ENCODE results near the gene DLX3. TPM values are rescaled to one million over a fixed set of nuclear protein-coding genes. Genes with fewer than 3 reads are reported as not detected.

The DLX3 gene
- total RNA-seq, 1 donor: not detected

DNA sequence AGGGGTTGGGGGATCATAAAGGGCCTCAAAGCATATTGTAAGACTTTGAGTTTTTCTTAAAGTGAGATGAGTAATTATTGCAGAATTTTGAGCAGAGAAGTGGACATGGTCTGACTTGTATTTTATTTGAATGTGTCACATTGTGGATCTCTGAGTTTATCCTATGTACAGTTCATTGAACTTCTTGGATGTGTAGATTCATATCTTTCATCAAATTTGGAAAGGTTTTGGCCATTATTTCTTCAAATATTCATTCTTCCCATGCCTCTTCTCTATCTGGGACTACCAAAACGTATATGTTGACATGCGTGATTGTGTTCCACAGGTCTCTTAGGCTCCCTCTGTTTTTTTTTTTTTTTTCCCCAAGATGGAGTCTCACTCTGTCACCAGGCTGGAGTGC lies 14.3 kb upstream of the DLX3 start:
- no peak overlapping the region for H3K4me3 ChIP-seq (ENCODE audit: low read length)
- H3K9me3 ChIP-seq (ENCODE audit: low read depth, low read length): peaks cover 13% of the 10 kb centered on the region
- H3K4me1 ChIP-seq (ENCODE audit: insufficient read depth, low read length): no peaks in the 10 kb centered on the region
- H3K27me3 ChIP-seq (ENCODE audit: insufficient read depth, low read length): peaks cover 38% of the 10 kb centered on the region

DNA sequence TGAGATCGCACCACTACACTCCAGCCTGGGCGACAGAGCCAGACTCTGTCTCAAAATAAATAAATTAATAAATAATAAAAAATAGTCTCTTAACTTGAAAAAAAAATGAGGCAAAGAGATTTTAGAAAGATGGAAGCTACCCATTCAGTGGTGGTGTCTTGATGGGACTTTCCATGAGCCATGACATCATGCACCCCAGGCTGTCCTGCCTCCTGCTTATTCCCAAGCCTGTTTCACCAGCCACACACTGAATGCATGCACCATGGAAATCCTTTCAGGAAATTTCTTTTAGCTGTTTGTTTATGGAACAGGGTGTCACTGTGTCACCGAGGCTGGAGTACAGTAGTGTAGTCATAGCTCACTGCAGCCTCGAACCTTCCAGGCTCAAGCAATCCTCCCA lies 8.9 kb upstream of the DLX3 start:
- Histone ChIP-seq H3K4me3 (ENCODE audit: low read length) (no peak overlapping the region), H3K4me1 (ENCODE audit: insufficient read depth, low read length) (no peaks in the 10 kb centered on the region), H3K27me3 (ENCODE audit: insufficient read depth, low read length) (peaks cover 47% of the 10 kb centered on the region), H3K9me3 (ENCODE audit: low read depth, low read length) (no peaks in the 10 kb centered on the region)

DNA sequence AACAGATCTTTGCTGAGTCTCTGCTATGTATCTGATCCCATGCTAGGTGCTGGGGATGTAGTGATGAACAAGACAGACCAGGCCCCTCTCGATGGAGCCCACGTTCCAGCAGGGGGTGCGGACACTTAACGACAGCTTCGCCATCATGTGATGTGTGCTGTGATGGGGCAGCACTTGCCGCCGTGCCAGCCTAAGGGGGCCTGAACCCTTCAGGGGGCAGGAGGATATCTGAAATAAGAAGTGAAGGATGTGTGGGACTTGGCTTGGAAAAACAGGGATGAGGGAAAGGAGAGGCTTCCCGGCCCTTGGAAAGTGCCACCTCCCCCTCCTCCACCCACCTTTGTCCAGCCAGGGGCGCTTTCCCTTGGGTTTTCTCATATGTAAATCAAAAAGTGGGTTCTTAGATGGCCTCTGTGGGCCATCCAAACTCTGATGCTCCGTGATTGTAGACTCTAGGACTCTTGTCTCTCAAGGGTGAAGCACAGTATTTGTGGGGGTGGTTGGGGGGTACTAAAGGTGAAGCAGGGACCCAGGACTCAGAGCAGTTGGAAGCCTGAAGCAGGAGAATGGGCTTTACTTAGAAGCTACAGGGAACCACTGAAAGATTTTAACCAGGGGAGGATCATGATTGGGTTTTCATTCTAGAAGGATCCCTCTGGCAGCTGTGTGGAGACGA lies 4.0 kb upstream of the DLX3 start:
- Histone ChIP-seq H3K4me3 (ENCODE audit: low read length) (no peak overlapping the region), H3K27me3 (ENCODE audit: insufficient read depth, low read length) (peaks cover 71% of the 10 kb centered on the region), H3K4me1 (ENCODE audit: insufficient read depth, low read length) (peaks cover 27% of the 10 kb centered on the region), H3K9me3 (ENCODE audit: low read depth, low read length) (no peaks in the 10 kb centered on the region)

DNA sequence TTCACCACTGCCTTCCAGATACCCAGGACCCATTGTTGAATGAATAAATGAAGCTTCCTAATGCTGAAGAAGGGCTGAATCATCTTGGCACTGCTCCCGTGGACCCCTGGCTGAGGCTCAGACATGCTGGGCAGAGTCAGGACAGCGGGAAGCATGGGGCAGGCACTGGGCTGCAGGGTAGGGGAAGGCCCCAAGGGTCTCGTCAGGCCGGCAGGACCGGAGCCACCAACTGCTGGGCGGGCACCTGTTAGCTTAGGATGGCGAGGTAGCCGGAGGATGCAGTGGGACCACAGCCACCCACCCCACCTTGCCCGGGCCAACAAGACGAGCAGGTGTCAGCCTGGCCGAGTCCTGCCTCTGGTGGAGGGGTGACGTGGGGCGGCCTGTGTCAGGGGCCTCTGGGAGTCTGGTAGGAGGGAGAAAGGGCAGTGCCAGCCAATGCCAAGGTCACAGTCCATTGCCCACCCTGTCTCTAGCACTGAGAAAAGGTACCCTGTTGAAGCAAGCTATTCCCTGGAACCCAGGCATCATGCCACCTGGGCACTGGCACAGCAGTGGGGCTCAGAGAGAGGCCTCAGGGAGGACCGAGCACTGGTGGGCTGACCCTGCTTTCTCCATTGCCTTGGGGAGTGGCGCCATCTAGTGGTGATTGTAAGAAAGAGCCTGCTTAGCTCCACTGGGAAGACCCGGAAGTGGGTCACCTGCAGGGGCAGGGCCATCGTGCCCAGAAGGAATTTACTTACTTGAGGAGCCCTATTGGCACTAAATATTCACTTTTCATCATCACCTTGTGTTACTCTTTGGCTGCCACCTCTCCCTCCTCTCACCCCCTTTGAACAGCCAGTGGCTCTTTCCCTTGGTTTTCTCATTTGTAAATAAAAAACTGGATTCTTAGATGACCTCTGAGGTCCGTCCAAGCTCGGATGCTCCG lies 3.0 kb upstream of the DLX3 start:
- peaks cover 77% of the 10 kb centered on the region for H3K27me3 ChIP-seq (ENCODE audit: insufficient read depth, low read length)
- no peaks in the 10 kb centered on the region for H3K9me3 ChIP-seq (ENCODE audit: low read depth, low read length)
- H3K4me1 ChIP-seq (ENCODE audit: insufficient read depth, low read length): peaks cover 36% of the 10 kb centered on the region
- H3K4me3 ChIP-seq (ENCODE audit: low read length): no peak overlapping the region

DNA sequence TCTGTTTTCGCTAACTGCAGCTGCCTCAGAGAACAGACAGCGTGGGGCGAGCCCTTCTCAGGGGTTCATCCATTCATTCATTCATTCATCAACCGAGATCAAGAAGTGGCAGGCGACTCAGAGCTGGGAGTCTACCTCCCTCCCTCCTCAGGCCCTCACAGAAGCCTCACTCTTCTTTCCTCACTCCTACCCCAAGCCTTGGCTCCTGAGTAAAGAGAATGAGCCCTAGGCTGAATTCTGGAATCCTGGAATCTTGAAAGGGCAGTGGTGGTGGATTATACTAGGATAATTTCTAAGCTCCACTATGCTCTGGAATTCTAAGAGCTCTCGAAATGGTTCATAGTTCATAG lies 2.3 kb upstream of the DLX3 start:
- H3K4me1 ChIP-seq (ENCODE audit: insufficient read depth, low read length): peaks cover 39% of the 10 kb centered on the region
- H3K9me3 ChIP-seq (ENCODE audit: low read depth, low read length): no peaks in the 10 kb centered on the region
- H3K4me3 ChIP-seq (ENCODE audit: low read length): no peak overlapping the region
- H3K27me3 ChIP-seq (ENCODE audit: insufficient read depth, low read length): peaks cover 80% of the 10 kb centered on the region

DNA sequence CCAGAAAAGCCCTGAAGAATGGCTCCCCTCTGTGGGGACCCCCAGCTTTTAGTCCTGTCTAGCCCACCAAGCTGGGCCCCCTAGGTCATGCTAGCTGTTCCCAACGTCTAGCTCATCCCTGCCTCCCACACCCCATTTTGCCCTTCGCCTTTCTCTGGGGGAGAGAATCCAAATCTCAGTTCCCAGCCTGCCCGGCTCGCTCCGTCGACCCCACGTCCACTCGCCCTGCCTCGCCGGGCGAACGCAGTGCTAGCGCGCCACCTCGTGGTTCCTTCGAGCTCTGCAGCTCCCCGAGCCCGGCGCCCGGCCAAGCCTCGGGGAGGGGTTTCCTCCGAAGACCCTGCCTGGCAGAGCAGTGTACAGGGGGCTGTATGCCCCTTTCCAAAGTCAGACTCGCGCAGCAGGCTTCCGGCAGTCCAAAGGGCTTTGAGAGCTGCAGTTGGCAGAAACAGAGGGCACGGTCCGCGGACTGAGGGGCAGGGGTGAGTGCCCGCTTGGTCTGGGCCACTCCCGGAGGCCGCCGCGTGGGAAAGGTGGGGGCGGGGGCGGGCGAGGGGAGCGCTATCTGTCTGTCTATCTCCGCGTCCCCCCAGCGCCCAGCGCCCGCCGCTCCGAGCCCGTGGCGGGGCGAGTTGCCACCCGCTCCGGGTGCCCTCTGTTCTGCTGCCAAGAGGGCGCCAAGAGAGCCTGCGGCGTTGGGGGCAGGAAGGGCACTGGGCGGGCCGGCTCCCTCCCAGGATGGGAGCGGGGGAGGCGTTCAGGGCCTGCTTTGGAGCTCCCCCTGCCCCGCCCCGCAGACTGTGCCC lies 1.7 kb upstream of the DLX3 start:
- Histone ChIP-seq H3K4me3 (ENCODE audit: low read length) (no peak overlapping the region), H3K27me3 (ENCODE audit: insufficient read depth, low read length) (peaks cover 83% of the 10 kb centered on the region)

DNA sequence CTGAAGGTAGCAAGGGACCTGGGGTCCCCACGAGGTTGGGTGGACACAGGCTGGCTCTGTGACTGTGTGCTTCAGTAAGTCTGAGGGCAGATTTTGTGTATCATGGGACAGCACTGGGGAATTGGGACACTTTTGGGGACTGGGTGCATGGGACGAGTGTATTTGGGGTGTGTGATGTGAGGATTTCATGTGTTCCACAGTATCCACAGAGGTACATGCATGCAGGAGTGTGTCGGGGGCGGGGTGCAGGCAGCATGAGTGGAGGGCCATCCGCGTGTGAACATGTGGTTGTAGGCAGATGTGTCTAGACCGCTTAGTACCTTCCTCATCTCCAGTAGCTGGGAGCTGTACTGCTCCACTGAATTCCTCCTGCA lies 1.1 kb upstream of the DLX3 start:
- H3K4me3 ChIP-seq (ENCODE audit: low read length): no peak overlapping the region
- no peaks in the 10 kb centered on the region for H3K9me3 ChIP-seq (ENCODE audit: low read depth, low read length)
- peaks cover 83% of the 10 kb centered on the region for H3K27me3 ChIP-seq (ENCODE audit: insufficient read depth, low read length)
- H3K4me1 ChIP-seq (ENCODE audit: insufficient read depth, low read length): peaks cover 39% of the 10 kb centered on the region

More for the DNA sequence above, 1.7 kb upstream of the DLX3 start:
- peaks cover 39% of the 10 kb centered on the region for H3K4me1 ChIP-seq (ENCODE audit: insufficient read depth, low read length)
- H3K9me3 ChIP-seq (ENCODE audit: low read depth, low read length): no peaks in the 10 kb centered on the region

DNA sequence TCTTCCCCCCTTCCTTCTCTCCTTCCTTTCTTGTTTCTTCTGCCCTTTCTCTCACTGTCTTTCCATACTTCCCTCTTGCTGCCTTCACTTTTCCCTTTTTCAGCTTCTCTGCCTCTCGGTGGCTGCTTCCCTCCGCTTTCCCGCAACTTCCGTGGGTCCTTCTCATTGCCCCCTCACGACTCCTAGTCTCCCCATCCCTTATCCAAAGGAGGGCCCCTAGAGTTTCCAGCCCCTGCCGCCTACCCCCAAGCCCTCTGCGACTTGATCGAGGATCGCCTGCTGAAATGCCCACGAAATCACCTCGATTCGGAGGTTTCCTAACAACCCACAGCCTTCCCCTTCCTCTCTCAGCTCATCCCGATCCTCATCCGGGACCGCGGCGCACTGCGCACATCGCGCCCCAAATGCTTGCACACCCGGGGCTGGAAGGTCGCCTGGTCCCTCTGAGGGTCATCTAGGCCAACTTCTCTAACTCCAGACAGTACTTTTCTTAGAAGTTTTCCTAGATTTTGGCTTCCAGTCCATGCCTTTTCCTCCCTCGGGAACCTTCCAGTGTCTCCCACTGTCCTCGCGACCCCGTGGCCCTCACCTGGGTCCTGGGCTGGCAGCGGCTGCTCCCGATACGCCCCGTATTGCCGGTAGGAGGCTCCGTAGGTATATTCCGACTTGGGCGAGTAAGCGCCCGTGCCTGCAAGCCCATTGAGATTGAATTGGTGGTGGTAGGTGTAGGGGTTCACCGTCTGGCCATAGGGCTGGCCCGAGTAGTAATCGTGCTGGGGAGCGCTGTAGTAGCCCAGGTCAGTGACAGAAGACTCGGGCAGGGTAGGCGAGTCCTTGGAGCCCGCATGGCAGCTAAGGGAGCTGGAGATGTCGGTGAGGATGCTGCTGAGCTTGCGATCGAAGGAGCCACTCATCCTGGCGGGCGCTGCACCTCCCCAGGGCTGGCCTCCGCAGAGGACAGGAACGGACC lies 654 bp downstream of the DLX3 start:
- Histone ChIP-seq H3K27me3 (ENCODE audit: insufficient read depth, low read length) (peaks cover 85% of the 10 kb centered on the region), H3K4me1 (ENCODE audit: insufficient read depth, low read length) (peaks cover 39% of the 10 kb centered on the region), H3K9me3 (ENCODE audit: low read depth, low read length) (no peaks in the 10 kb centered on the region), H3K4me3 (ENCODE audit: low read length) (no peak overlapping the region)

DNA sequence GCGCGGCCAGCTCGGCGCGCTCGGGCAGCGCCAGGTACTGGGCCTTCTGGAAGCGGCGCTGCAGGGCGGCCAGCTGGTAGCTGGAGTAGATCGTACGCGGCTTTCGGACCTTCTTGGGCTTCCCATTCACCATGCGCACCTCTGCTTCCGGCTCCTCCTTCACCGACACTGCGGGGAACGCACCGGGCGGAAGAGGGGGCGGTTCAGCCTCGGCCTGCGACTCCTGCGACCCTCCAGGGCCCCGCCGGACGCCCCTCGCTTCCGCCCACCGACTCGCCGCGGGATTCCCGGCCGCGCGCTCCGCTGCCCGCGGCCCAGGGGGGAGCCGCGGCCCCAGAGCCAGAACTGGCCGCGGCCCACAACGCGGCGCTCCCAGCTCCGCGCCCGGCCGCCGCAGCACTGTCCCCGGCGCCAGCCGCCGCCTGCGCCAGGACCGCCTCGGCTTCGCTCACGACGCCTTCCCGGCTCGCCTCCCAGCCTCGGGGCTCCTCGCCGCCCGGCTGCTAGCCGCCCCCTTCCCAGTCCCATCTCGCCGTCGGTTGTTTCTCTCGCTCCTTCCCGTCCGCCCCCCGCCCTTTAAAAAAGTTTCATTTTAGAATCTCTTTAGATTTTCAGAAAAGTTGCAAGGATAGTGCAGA lies 1.5 kb downstream of the DLX3 start:
- H3K4me3 ChIP-seq (ENCODE audit: low read length): peak overlapping the region; percentile 12
- H3K27me3 ChIP-seq (ENCODE audit: insufficient read depth, low read length): peaks cover 78% of the 10 kb centered on the region
- no peaks in the 10 kb centered on the region for H3K9me3 ChIP-seq (ENCODE audit: low read depth, low read length)
- peaks cover 38% of the 10 kb centered on the region for H3K4me1 ChIP-seq (ENCODE audit: insufficient read depth, low read length)

DNA sequence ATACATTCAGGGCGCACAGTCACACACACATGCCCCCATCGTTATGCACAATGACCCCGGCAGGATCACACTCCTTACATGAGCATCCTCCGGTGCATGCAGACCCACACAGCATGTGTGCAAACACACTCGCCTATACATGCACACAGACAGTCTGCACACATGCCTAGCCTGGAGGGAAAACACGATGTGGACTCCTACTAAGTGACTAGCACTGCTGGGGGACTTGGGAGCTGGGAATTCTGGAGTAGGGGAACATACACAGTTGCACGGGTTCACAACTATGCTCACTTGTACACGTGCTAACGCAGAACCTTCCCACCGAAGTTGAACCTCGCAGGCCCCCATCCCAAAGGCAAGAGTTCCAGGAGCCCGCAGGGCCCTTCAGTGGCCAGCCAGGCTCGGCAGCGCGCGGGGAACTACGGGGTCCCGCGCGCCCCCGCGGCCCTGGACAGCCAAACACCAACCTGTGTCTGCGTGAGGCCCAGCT lies 2.0 kb downstream of the DLX3 start:
- H3K4me3 ChIP-seq (ENCODE audit: low read length): peak overlapping the region; percentile 12
- H3K4me1 ChIP-seq (ENCODE audit: insufficient read depth, low read length): peaks cover 34% of the 10 kb centered on the region
- peaks cover 83% of the 10 kb centered on the region for H3K27me3 ChIP-seq (ENCODE audit: insufficient read depth, low read length)
- H3K9me3 ChIP-seq (ENCODE audit: low read depth, low read length): no peaks in the 10 kb centered on the region

DNA sequence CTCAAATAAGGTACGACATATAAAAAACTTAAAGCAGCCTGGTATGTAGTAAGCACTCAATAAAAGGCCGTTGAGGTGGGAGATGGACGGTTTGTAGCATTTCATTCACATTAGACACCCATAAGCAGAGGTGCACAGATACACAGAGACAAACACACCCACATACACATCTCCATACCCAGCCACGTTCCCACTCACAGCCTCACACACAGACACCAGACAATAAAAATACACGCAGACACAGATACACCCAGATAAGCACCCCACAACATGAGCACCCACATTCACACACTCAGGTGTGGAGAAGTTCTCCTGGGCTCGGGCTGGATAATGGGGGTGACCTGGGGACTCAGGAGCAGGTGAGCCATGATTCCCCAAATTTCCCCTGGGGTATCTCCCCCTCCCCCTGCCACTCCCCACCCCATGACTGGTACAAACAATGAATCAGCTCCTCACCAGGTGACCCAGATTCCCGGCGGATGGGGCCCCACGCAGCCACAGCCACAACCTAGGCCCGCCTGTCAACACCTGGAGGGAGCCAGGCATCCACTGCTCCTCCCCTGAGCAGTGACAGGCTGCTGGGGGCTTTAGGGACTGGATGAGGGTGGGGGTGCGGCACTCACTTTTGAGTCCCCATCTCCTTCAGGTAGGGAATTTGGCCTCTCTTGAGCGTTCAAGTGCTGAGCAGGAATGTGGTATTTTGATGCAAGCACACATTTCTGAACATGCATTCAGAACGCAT lies 2.7 kb downstream of the DLX3 start:
- H3K4me1 ChIP-seq (ENCODE audit: insufficient read depth, low read length): peaks cover 34% of the 10 kb centered on the region
- H3K9me3 ChIP-seq (ENCODE audit: low read depth, low read length): no peaks in the 10 kb centered on the region
- H3K27me3 ChIP-seq (ENCODE audit: insufficient read depth, low read length): peaks cover 82% of the 10 kb centered on the region
- H3K4me3 ChIP-seq (ENCODE audit: low read length): no peak overlapping the region

DNA sequence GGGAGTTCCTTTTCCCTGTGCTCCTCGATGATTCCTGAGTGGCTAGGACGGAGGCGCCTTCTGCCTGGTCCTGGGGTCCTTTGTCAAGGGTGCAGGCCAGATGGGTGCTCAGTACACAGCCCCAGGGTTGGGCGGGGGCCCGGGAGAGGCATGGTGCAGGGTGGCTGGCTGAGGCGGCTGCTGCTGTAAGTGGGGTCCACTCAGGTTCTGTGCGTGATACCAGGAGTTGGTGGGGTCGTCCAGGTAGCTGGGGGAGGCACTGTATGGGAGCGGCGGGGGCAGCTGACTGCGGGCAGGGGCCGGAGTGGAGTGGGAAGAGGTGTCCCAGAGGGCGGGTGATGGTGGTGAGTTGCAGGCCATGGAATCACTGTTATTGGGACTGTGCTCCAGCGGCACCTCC lies 3.6 kb downstream of the DLX3 start:
- H3K4me3 ChIP-seq (ENCODE audit: low read length): no peak overlapping the region
- H3K9me3 ChIP-seq (ENCODE audit: low read depth, low read length): no peaks in the 10 kb centered on the region
- peaks cover 84% of the 10 kb centered on the region for H3K27me3 ChIP-seq (ENCODE audit: insufficient read depth, low read length)
- peaks cover 26% of the 10 kb centered on the region for H3K4me1 ChIP-seq (ENCODE audit: insufficient read depth, low read length)

DNA sequence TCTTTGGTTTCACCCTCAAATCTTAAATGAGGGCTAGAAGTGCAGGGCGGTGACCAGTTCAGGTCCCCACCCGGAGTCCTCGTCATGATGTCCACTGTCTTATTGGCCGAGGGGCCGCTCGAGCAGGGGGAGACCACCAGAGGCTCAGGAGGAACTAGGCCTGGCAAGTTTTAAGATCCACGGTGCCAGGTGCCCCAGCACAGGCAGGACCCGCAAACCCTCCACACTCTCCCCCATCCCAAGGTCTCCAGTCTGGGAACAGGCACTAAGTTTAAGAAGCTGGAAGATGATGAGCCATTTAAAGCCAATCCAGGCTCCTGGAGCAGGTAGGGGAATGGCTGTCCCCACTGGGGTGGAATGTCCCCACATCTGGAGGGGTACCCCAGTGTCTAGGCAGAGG lies 4.1 kb downstream of the DLX3 start:
- no peaks in the 10 kb centered on the region for H3K9me3 ChIP-seq (ENCODE audit: low read depth, low read length)
- H3K4me1 ChIP-seq (ENCODE audit: insufficient read depth, low read length): peaks cover 25% of the 10 kb centered on the region
- peaks cover 81% of the 10 kb centered on the region for H3K27me3 ChIP-seq (ENCODE audit: insufficient read depth, low read length)
- H3K4me3 ChIP-seq (ENCODE audit: low read length): no peak overlapping the region

Measured in mononuclear cell (primary cell).